HG02571 (cell line): ENCODE results near the gene NFIA.
A peak's percentile ranks its signal among the peaks of the same experiment; 100 is the strongest.

Experiments used
- ATAC-seq: cut with Tn5 transposase; IDR thresholded peaks from one replicate; pipeline ENCODE4 v1.9.1; 2021; ENCODE audit warnings: mild to moderate bottlenecking, moderate library complexity; ENCODE audit not compliant: unreplicated experiment

NFIA gene

GRCh38 chr1:61322769-61323168 lies 240.4 kb downstream of the NFIA start:
- ATAC-seq, result no peak

GRCh38 chr1:61323681-61324328 lies 241.4 kb downstream of the NFIA start:
- ATAC-seq, result no peak

- ATAC-seq, result no peak
These were observed 244.4 kb downstream of the NFIA start for GRCh38 chr1:61326713-61327112.

- no peak for ATAC-seq
These were observed 245.1 kb downstream of the NFIA start for GRCh38 chr1:61327436-61327835.

GRCh38 chr1:61329556-61329955 lies 247.2 kb downstream of the NFIA start:
- no peak for ATAC-seq

- no peak for ATAC-seq
These were observed 247.7 kb downstream of the NFIA start for GRCh38 chr1:61330018-61330417.

- ATAC-seq, result no peak
These were observed 248.2 kb downstream of the NFIA start for GRCh38 chr1:61330571-61330970.

GRCh38 chr1:61332196-61332753 lies 249.9 kb downstream of the NFIA start:
- ATAC-seq, result peak; percentile 99

- ATAC-seq, result no peak
These were observed 250.4 kb downstream of the NFIA start for GRCh38 chr1:61332796-61333195.

GRCh38 chr1:61334718-61335589 lies 252.6 kb downstream of the NFIA start:
- no peak for ATAC-seq

GRCh38 chr1:61337037-61337436 lies 254.7 kb downstream of the NFIA start:
- ATAC-seq, result no peak

GRCh38 chr1:61337441-61337951 lies 255.1 kb downstream of the NFIA start:
- ATAC-seq, result no peak

- ATAC-seq, result no peak
These were observed 255.9 kb downstream of the NFIA start for GRCh38 chr1:61337981-61338848.

GRCh38 chr1:61338899-61339298 lies 256.5 kb downstream of the NFIA start:
- no peak for ATAC-seq

- ATAC-seq, result no peak
These were observed 259.1 kb downstream of the NFIA start for GRCh38 chr1:61341426-61341825.

GRCh38 chr1:61343734-61344420 lies 261.5 kb downstream of the NFIA start:
- ATAC-seq, result no peak

GRCh38 chr1:61344696-61345095 lies 262.3 kb downstream of the NFIA start:
- no peak for ATAC-seq

- no peak for ATAC-seq
These were observed 265.8 kb downstream of the NFIA start for GRCh38 chr1:61348025-61348665.

- no peak for ATAC-seq
These were observed 270.6 kb downstream of the NFIA start for GRCh38 chr1:61352845-61353435.
